ENCODE measurements around the gene INTS1. TPM values are rescaled to one million over a fixed set of nuclear protein-coding genes. Genes with fewer than 3 reads are reported as not detected.
"Not testable (repeated sequence)": the region's sequence is repeated elsewhere in the genome, so short reads cannot be mapped to it uniquely, and the experiment has no call there.

Gene INTS1
- polyA plus RNA-seq, 3 donors, result 5.5 to 64.3 (median 7.3) TPM

DNA sequence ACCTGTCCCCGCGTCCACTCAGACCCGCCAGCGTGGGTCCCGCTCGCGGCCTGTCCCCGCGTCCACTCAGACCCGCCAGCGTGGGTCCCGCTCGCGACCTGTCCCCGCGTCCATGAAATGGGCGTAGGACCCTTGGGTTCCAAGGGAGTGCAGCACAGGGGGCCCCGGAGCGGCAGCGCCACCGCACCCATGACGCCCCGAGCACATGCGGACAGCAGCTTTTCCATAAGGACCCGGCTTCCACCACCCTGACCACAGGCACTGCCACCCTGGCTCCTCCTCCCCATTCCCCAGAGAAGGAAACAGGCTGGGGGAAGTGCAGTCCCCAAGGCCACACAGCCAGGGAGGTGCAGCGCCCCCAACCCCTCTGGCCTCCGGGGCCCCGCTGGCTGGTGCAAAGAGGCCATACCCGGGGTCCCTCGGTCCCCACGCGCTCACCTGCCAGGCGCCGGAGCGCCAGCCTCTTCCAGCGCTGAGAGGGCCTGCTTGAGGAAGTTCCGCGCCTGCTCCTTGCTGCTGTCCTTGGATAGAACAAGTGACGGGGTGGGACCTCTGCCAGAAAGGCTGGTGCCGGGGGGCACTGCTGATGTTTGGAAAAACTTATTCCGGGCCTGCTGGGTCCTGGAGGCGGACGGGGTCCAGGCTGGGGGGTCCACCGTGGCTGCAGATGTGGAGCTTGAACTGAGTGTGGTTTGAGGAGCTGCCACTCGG lies 59.8 kb downstream of the INTS1 start:
- no peak overlapping the region for H2AFZ ChIP-seq (ENCODE audit: insufficient read depth, low read depth, low read length, poor library complexity, severe bottlenecking)
- Mint-ChIP-seq H3K27me3 (ENCODE audit: low read depth in 3 of 3) (no peaks in the 10 kb centered on the region), H3K4me3 (no peak overlapping the region), H3K27ac (no peak overlapping the region), H3K36me3 (no peaks in the 10 kb centered on the region), H3K9me3 (peaks cover 0 to under 1% (median 0%) of the 10 kb centered on the region in 7 donors), H3K4me1 (no peaks in the 10 kb centered on the region)
- H3K4me3 ChIP-seq (replicated peaks in 1 of 3; ENCODE audit: low read depth in 2 of 3, low read length in 3 of 3), result no peak overlapping the region
- H3K4me2 ChIP-seq (replicated peaks; ENCODE audit: extremely low read depth, low read length, poor library complexity, severe bottlenecking), result no peak overlapping the region
- no peak overlapping the region for H3K27ac ChIP-seq (ENCODE audit: low read depth in 1 of 2, low read length in 2 of 2)
- no peak for DNase-seq
- H3K9ac ChIP-seq (ENCODE audit: insufficient read depth, low read length, poor library complexity, severe bottlenecking), result no peak overlapping the region
- H3K79me2 ChIP-seq (ENCODE audit: insufficient read depth, low read length), result no peaks in the 10 kb centered on the region
- H4K20me1 ChIP-seq (ENCODE audit: insufficient read depth, low read length), result no peaks in the 10 kb centered on the region
- no peaks in the 10 kb centered on the region for H3K9me3 ChIP-seq (replicated peaks in 1 of 2; ENCODE audit: control insufficient read depth in 1 of 2, insufficient read depth in 1 of 2, low read length in 2 of 2)
- no peaks in the 10 kb centered on the region for H3K27me3 ChIP-seq (ENCODE audit: control insufficient read depth in 2 of 2, insufficient read depth in 2 of 2, low read length in 2 of 2)
- TF ChIP-seq, protein P1, sequence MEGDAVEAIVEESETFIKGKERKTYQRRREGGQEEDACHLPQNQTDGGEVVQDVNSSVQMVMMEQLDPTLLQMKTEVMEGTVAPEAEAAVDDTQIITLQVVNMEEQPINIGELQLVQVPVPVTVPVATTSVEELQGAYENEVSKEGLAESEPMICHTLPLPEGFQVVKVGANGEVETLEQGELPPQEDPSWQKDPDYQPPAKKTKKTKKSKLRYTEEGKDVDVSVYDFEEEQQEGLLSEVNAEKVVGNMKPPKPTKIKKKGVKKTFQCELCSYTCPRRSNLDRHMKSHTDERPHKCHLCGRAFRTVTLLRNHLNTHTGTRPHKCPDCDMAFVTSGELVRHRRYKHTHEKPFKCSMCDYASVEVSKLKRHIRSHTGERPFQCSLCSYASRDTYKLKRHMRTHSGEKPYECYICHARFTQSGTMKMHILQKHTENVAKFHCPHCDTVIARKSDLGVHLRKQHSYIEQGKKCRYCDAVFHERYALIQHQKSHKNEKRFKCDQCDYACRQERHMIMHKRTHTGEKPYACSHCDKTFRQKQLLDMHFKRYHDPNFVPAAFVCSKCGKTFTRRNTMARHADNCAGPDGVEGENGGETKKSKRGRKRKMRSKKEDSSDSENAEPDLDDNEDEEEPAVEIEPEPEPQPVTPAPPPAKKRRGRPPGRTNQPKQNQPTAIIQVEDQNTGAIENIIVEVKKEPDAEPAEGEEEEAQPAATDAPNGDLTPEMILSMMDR (IDR thresholded peaks at IDR 0.05), result no peak
- H3K36me3 ChIP-seq (replicated peaks in 1 of 2; ENCODE audit: control insufficient read depth in 1 of 2, insufficient read depth in 2 of 2, low read length in 2 of 2), result no peaks in the 10 kb centered on the region
- intact Hi-C loops (cut with micrococcal nuclease), result no loop called here
- 94% methylated on average over 36 of the region's 45 CpGs for WGBS (ENCODE audit: insufficient coverage)
- H3K4me1 ChIP-seq (ENCODE audit: control insufficient read depth in 1 of 2, insufficient read depth in 2 of 2, low read length in 2 of 2), result no peaks in the 10 kb centered on the region

DNA sequence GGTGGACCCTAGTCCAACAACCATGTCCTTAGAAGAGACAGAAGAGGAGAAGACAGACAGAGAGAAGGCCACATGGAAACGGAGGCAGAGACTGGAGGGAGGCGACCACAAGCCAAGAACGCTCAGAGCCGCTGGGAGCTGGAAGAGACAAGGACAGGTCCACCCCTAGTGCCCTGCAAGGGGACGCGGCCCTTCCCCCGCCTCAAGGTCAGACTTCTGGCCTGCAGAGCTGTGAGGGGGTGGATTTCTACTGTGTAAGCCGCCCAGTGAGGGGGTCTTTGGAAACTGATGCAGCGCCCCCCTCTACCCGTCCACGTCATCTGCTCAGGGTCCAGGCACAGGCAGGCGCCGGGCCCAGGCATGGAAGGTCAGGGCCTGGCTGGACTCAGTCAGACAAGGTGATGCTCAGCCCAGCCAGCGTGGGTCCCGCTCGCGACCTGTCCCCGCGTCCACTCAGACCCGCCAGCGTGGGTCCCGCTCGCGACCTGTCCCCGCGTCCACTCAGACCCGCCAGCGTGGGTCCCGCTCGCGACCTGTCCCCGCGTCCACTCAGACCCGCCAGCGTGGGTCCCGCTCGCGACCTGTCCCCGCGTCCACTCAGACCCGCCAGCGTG lies 60.5 kb downstream of the INTS1 start:
- intact Hi-C loops (cut with micrococcal nuclease); H3K27me3 Mint-ChIP-seq (ENCODE audit: low read depth in 3 of 3); H3K4me3 Mint-ChIP-seq; DNase-seq; H3K27me3 ChIP-seq (ENCODE audit: control insufficient read depth in 2 of 2, insufficient read depth in 2 of 2, low read length in 2 of 2); H2AFZ ChIP-seq (ENCODE audit: insufficient read depth, low read depth, low read length, poor library complexity, severe bottlenecking); H3K4me3 ChIP-seq (replicated peaks in 1 of 3; ENCODE audit: low read depth in 2 of 3, low read length in 3 of 3); H3K9ac ChIP-seq (ENCODE audit: insufficient read depth, low read length, poor library complexity, severe bottlenecking); H3K4me1 Mint-ChIP-seq; H3K4me1 ChIP-seq (ENCODE audit: control insufficient read depth in 1 of 2, insufficient read depth in 2 of 2, low read length in 2 of 2); H4K20me1 ChIP-seq (ENCODE audit: insufficient read depth, low read length); H3K36me3 Mint-ChIP-seq; H3K4me2 ChIP-seq (replicated peaks; ENCODE audit: extremely low read depth, low read length, poor library complexity, severe bottlenecking); H3K36me3 ChIP-seq (replicated peaks in 1 of 2; ENCODE audit: control insufficient read depth in 1 of 2, insufficient read depth in 2 of 2, low read length in 2 of 2); H3K27ac ChIP-seq (ENCODE audit: low read depth in 1 of 2, low read length in 2 of 2); H3K9me3 Mint-ChIP-seq; H3K9me3 ChIP-seq (replicated peaks in 1 of 2; ENCODE audit: control insufficient read depth in 1 of 2, insufficient read depth in 1 of 2, low read length in 2 of 2); H3K79me2 ChIP-seq (ENCODE audit: insufficient read depth, low read length): not testable (repeated sequence)
- H3K27ac Mint-ChIP-seq, result peak overlapping the region in 1 of 7 donors; percentile 10
- 95% methylated on average over 13 of the region's 42 CpGs for WGBS (ENCODE audit: insufficient coverage)
